ENCODE results near the gene FAM3C. TPM values are rescaled to one million over a fixed set of nuclear protein-coding genes. Genes with fewer than 3 reads are reported as not detected.

FAM3C gene
- total and polyA plus RNA-seq, 2 experiments from 2014 or later, result 33.9 to 60.3 TPM

- no peak overlapping the region for H3K4me3 ChIP-seq
- Mint-ChIP-seq H3K27me3 (ENCODE audit: insufficient read depth, low read depth, poor library complexity) (peaks cover 2% of the 10 kb centered on the region), H3K4me3 (no peak overlapping the region), H3K4me1 (peaks cover 16% of the 10 kb centered on the region; the same call in 2 of the 3 replicates), H3K9me3 (no peaks in the 10 kb centered on the region), H3K27ac (no peak overlapping the region), H3K36me3 (ENCODE audit: low read depth) (no peaks in the 10 kb centered on the region)
- H3K79me2 ChIP-seq (replicated peaks; ENCODE audit: insufficient read depth), result no peaks in the 10 kb centered on the region
- H3K36me3 ChIP-seq (ENCODE audit: insufficient read depth), result no peaks in the 10 kb centered on the region
- TF ChIP-seq JUNB (IDR thresholded peaks at IDR 0.05; ENCODE audit: unreplicated experiment), result no peak
- TF ChIP-seq ZNF462 (CRISPR knock-in tag; IDR thresholded peaks at IDR 0.05), result no peak
- TF ChIP-seq ZNF114 (CRISPR knock-in tag; IDR thresholded peaks at IDR 0.05), result no peak
- no peak for TF ChIP-seq CTCF (conservative IDR thresholded peaks at IDR 0.05; ENCODE audit: low read depth in 2 of 2)
- no peaks in the 10 kb centered on the region for H3F3A ChIP-seq (replicated peaks; ENCODE audit: low read depth)
- ATAC-seq (no peak), DNase-seq (ENCODE audit: low spot score) (no peak)
- H3K27ac ChIP-seq (ENCODE audit: low read depth), result no peak overlapping the region
- H3K4me1 ChIP-seq (ENCODE audit: insufficient read depth), result peaks cover 4% of the 10 kb centered on the region; the same call in 1 of the 2 replicates
- no peak overlapping the region for H2AFZ ChIP-seq
- no peaks in the 10 kb centered on the region for H4K20me1 ChIP-seq (replicated peaks; ENCODE audit: insufficient read depth)
- no peak overlapping the region for H3K4me2 ChIP-seq
- no peaks in the 10 kb centered on the region for H3K27me3 ChIP-seq (ENCODE audit: insufficient read depth)
- 0 out of 2 replicates have a peak, but pooled peaks cover 8% of the 10 kb centered on the region for H3K9me2 ChIP-seq (ENCODE audit: insufficient read depth)
Observed at GRCh38 chr7:121307021-121307574, 89.0 kb downstream of the FAM3C start.

Measured in GM23338 (cell line).